ENCODE measurements around the gene TBPL1. TPM values are rescaled to one million over a fixed set of nuclear protein-coding genes. Genes with fewer than 3 reads are reported as not detected.

TBPL1 gene
- total RNA-seq, 1 donor from 2014 or later = 35.7 TPM

GRCh38 chr6:133983099-133983939 lies 30.3 kb downstream of the TBPL1 start:
- ATAC-seq (ENCODE audit: low read depth) (peak; percentile 50), DNase-seq (no peak)
- TF ChIP-seq, protein P1, sequence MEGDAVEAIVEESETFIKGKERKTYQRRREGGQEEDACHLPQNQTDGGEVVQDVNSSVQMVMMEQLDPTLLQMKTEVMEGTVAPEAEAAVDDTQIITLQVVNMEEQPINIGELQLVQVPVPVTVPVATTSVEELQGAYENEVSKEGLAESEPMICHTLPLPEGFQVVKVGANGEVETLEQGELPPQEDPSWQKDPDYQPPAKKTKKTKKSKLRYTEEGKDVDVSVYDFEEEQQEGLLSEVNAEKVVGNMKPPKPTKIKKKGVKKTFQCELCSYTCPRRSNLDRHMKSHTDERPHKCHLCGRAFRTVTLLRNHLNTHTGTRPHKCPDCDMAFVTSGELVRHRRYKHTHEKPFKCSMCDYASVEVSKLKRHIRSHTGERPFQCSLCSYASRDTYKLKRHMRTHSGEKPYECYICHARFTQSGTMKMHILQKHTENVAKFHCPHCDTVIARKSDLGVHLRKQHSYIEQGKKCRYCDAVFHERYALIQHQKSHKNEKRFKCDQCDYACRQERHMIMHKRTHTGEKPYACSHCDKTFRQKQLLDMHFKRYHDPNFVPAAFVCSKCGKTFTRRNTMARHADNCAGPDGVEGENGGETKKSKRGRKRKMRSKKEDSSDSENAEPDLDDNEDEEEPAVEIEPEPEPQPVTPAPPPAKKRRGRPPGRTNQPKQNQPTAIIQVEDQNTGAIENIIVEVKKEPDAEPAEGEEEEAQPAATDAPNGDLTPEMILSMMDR (IDR thresholded peaks at IDR 0.05) = no peak
- ChIA-PET CTCF (interaction anchor here (1.8 kb wide), 1 partner anchor 10 kb away, joined by 12 read pairs; no protein-coding TSS in a partner anchor), POLR2A (interaction anchor here (1.1 kb wide), 1 partner anchor 31 kb away, joined by 3 read pairs; the partner anchor contains the start of gene TBPL1)
- Mint-ChIP-seq H3K27me3 (no peaks in the 10 kb centered on the region), H3K27ac (no peak overlapping the region), H3K4me3 (no peak overlapping the region), H3K4me1 (peaks cover 6% of the 10 kb centered on the region), H3K36me3 (ENCODE audit: low read depth) (peaks cover 68% of the 10 kb centered on the region), H3K9me3 (no peaks in the 10 kb centered on the region)
- intact Hi-C loops (cut with micrococcal nuclease) = no loop called here

GRCh38 chr6:133985970-133986369 lies 32.9 kb downstream of the TBPL1 start:
- ChIA-PET CTCF (no interaction called here), POLR2A (no interaction called here)
- H3K9me3 Mint-ChIP-seq = no peaks in the 10 kb centered on the region
- DNase-seq (no peak), ATAC-seq (ENCODE audit: low read depth) (no peak)
- intact Hi-C loops (cut with micrococcal nuclease) = no loop called here
- TF ChIP-seq, protein P1 (IDR thresholded peaks at IDR 0.05) = no peak
- no peak overlapping the region for H3K27ac Mint-ChIP-seq
- peaks cover 74% of the 10 kb centered on the region for H3K36me3 Mint-ChIP-seq (ENCODE audit: low read depth)
- no peak overlapping the region for H3K4me3 Mint-ChIP-seq
- no peaks in the 10 kb centered on the region for H3K27me3 Mint-ChIP-seq
- H3K4me1 Mint-ChIP-seq = peaks cover 5% of the 10 kb centered on the region

DNA sequence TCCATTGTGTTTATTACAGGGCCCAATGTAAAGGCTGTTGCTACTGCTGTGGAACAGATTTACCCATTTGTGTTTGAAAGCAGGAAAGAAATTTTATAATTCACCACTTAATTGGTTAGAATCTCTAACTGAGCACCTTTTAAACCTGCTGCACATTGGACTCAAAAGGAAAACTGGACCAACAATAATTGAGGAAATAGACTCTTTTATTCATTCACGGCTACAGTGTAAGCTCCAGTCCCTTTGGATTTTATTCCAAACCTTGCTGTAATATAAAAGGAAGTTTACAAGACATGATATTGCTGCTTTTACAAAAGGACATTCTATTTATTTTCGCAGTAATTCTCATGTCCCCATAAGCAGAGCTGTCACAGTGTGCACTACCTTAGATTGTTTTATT lies 33.9 kb downstream of the TBPL1 start:
- H3K36me3 Mint-ChIP-seq (ENCODE audit: low read depth) = peaks cover 64% of the 10 kb centered on the region
- DNase-seq (no peak), ATAC-seq (ENCODE audit: low read depth) (no peak)
- no peak overlapping the region for H3K27ac Mint-ChIP-seq
- peaks cover 5% of the 10 kb centered on the region for H3K4me1 Mint-ChIP-seq
- H3K9me3 Mint-ChIP-seq = no peaks in the 10 kb centered on the region
- POLR2A ChIA-PET = no interaction called here
- intact Hi-C loops (cut with micrococcal nuclease) = no loop called here
- TF ChIP-seq, protein P1 (IDR thresholded peaks at IDR 0.05) = no peak
- CTCF ChIA-PET = interaction anchor here (1.2 kb wide), 1 partner anchor 14 kb away, joined by 4 read pairs; no protein-coding TSS in a partner anchor
- H3K4me3 Mint-ChIP-seq = no peak overlapping the region
- no peaks in the 10 kb centered on the region for H3K27me3 Mint-ChIP-seq

GRCh38 chr6:133989525-133989924 lies 36.5 kb downstream of the TBPL1 start:
- Mint-ChIP-seq H3K27me3 (no peaks in the 10 kb centered on the region), H3K27ac (no peak overlapping the region), H3K9me3 (no peaks in the 10 kb centered on the region), H3K36me3 (ENCODE audit: low read depth) (peaks cover 41% of the 10 kb centered on the region), H3K4me1 (no peaks in the 10 kb centered on the region), H3K4me3 (no peak overlapping the region)
- intact Hi-C loops (cut with micrococcal nuclease) = no loop called here
- ChIA-PET POLR2A (no interaction called here), CTCF (no interaction called here)
- TF ChIP-seq, protein P1 (IDR thresholded peaks at IDR 0.05) = no peak
- ATAC-seq (ENCODE audit: low read depth) (no peak), DNase-seq (no peak)

- TF ChIP-seq, protein P1 (IDR thresholded peaks at IDR 0.05) = no peak
- H3K27me3 Mint-ChIP-seq = no peaks in the 10 kb centered on the region
- intact Hi-C loops (cut with micrococcal nuclease) = no loop called here
- no peak overlapping the region for H3K4me3 Mint-ChIP-seq
- ChIA-PET POLR2A (no interaction called here), CTCF (no interaction called here)
- ATAC-seq (ENCODE audit: low read depth) (no peak), DNase-seq (no peak)
- H3K27ac Mint-ChIP-seq = no peak overlapping the region
- H3K4me1 Mint-ChIP-seq = no peaks in the 10 kb centered on the region
- H3K36me3 Mint-ChIP-seq (ENCODE audit: low read depth) = peaks cover 35% of the 10 kb centered on the region
- no peaks in the 10 kb centered on the region for H3K9me3 Mint-ChIP-seq
Observed at GRCh38 chr6:133990321-133990720, 37.3 kb downstream of the TBPL1 start.
